Keratinocyte (primary cell): ENCODE data around the gene CHSY1. TPM values are rescaled to one million over a fixed set of nuclear protein-coding genes. Genes with fewer than 3 reads are reported as not detected.

Experiments
- DNase-seq: peaks from one replicate; pipeline ENCODE4 v3.0.0-alpha.2; 2011; ENCODE audit warnings: low read depth, missing footprints, low spot score
- FAIRE-seq: peaks from 2 replicates; lab custom pipeline; 2011; peaks lifted over from hg19 to GRCh38; lab: Jason Lieb, UNC
- H2AFZ ChIP-seq: 2 replicates; pipeline ENCODE4 v1.6.0; 2012; ENCODE audit warnings: low read length, control low read depth, inconsistent platforms; ENCODE audit not compliant: control insufficient read depth
- H3K27ac ChIP-seq: 2 replicates; pipeline ENCODE4 v1.5.1; 2011; ENCODE audit warnings: low read length; ENCODE audit not compliant: control insufficient read depth, insufficient read depth
- H3K27me3 ChIP-seq: 3 replicates; pipeline ENCODE4 v1.6.0; 2011; ENCODE audit warnings: low read length; ENCODE audit not compliant: control insufficient read depth, insufficient read depth; ENCODE audit errors: extremely low read depth
- H3K36me3 ChIP-seq, 2 experiments: 2 replicates in 1 of 2; 3 replicates in 1 of 2; pipeline ENCODE4 v1.5.1; 2011; ENCODE audit warnings: low read length in 2 of 2, mild to moderate bottlenecking in 1 of 2; ENCODE audit not compliant: control insufficient read depth in 2 of 2, insufficient read depth in 2 of 2; ENCODE audit errors: extremely low read depth in 1 of 2
- H3K4me1 ChIP-seq: 3 replicates; pipeline ENCODE4 v1.5.1; 2011; ENCODE audit warnings: low read length; ENCODE audit not compliant: control insufficient read depth, insufficient read depth; ENCODE audit errors: extremely low read depth
- H3K4me2 ChIP-seq: 3 replicates; pipeline ENCODE4 v1.6.0; 2011; ENCODE audit warnings: low read depth, low read length; ENCODE audit not compliant: control insufficient read depth, insufficient read depth; ENCODE audit errors: extremely low read depth
- H3K4me3 ChIP-seq, 3 experiments: fragments of 200-600 bp in 1 of 3; sonication (generic) in 1 of 3; 2 replicates in 2 of 3; 3 replicates in 1 of 3; pipeline ENCODE4 v1.5.1; 2011 to 2016; ENCODE audit warnings: low read length in 3 of 3, mild to moderate bottlenecking in 3 of 3, control low read depth in 2 of 3, inconsistent platforms in 1 of 3, low read depth in 1 of 3, mixed read lengths in 1 of 3, mixed run types in 1 of 3, moderate library complexity in 1 of 3; ENCODE audit not compliant: control insufficient read depth in 2 of 3, insufficient read depth in 2 of 3; ENCODE audit errors: extremely low read depth in 1 of 3
- H3K79me2 ChIP-seq: 2 replicates; pipeline ENCODE4 v1.6.0; 2012; ENCODE audit warnings: low read length; ENCODE audit not compliant: control insufficient read depth, insufficient read depth
- H3K9ac ChIP-seq: 3 replicates; pipeline ENCODE4 v1.6.0; 2011; ENCODE audit warnings: low read length; ENCODE audit not compliant: control insufficient read depth, insufficient read depth; ENCODE audit errors: extremely low read depth
- H3K9me1 ChIP-seq: 3 replicates; pipeline ENCODE4 v1.6.0; 2011; ENCODE audit warnings: low read length; ENCODE audit not compliant: control insufficient read depth, insufficient read depth; ENCODE audit errors: extremely low read depth
- H3K9me3 ChIP-seq: 2 replicates; pipeline ENCODE4 v1.5.1; 2012; ENCODE audit warnings: low read depth, low read length; ENCODE audit not compliant: control insufficient read depth
- H4K20me1 ChIP-seq: 3 replicates; pipeline ENCODE4 v1.6.0; 2011; ENCODE audit warnings: low read length; ENCODE audit not compliant: control insufficient read depth, insufficient read depth; ENCODE audit errors: extremely low read depth
- CTCF ChIP-seq, 3 experiments: IDR thresholded peaks in 1 of 3; conservative IDR thresholded peaks in 1 of 3; optimal IDR thresholded peaks in 1 of 3; 2 replicates in 2 of 3; 3 replicates in 1 of 3; pipeline versions ENCODE3 to v1.5.1; 2011; ENCODE audit warnings: low read length in 3 of 3, mild to moderate bottlenecking in 3 of 3, moderate library complexity in 2 of 3, control low read depth in 1 of 3, inconsistent platforms in 1 of 3; ENCODE audit not compliant: insufficient read depth in 2 of 3; ENCODE audit errors: extremely low read depth in 1 of 3
- EZH2 ChIP-seq: IDR thresholded peaks from one replicate; pipeline ENCODE4 v1.6.1; 2012; ENCODE audit warnings: inconsistent platforms, mild to moderate bottlenecking, low read length, moderate library complexity
- dilution Hi-C: fragments of 300-500 bp; cut with MboI; formaldehyde crosslinking; loops from one replicate; pipeline ENCODE4 v1.7.0; 2020; ENCODE audit warnings: low sequenced_read_pairs; ENCODE audit not compliant: extremely low pct_ligation_motif_present
- polyA plus RNA-seq, 5 experiments: library from polyadenylated mRNA; depleted of rRNA in 3 of 5; stranded (reverse) in 3 of 5; stranded (forward) in 1 of 5; unstranded in 1 of 5; fragments of >200 nt; gene quantifications; 1 replicate in 1 of 5; 2 replicates in 3 of 5; 3 replicates in 1 of 5; pipeline versions ENCODE4 v1.2.1 to v1.2.3, GENCODE V29; 2011 to 2012; ENCODE audit warnings: missing spikeins in 2 of 5, low read depth in 1 of 5, low replicate concordance in 1 of 5

The CHSY1 gene
- polyA plus RNA-seq, 1 donor (not counting 4 experiments of a cell fraction or from before 2014, with no cell fraction given): 27.0 TPM

GRCh38 chr15:101176625-101177024, 75.2 kb downstream of the CHSY1 start:
- no peaks in the 10 kb centered on the region for H4K20me1 ChIP-seq
- H3K27ac ChIP-seq: peak overlapping the region; percentile 18
- no peaks in the 10 kb centered on the region for H3K9me1 ChIP-seq
- TF ChIP-seq EZH2: no peak
- TF ChIP-seq CTCF (optimal IDR thresholded peaks at IDR 0.05 in 1 of 3, IDR thresholded peaks at IDR 0.05 in 1 of 3, conservative IDR thresholded peaks at IDR 0.05 in 1 of 3; ENCODE audit: extremely low read depth in 1 of 3, insufficient read depth in 2 of 3, low read length in 3 of 3): no peak
- H3K79me2 ChIP-seq: peaks cover 19% of the 10 kb centered on the region
- H3K4me1 ChIP-seq: peaks cover 75% of the 10 kb centered on the region
- no peaks in the 10 kb centered on the region for H3K27me3 ChIP-seq
- DNase-seq (no peak), FAIRE-seq (no peak)
- no peak overlapping the region for H2AFZ ChIP-seq
- no peak overlapping the region for H3K4me3 ChIP-seq
- no peak overlapping the region for H3K4me2 ChIP-seq
- H3K36me3 ChIP-seq: peaks cover 3 to 12% of the 10 kb centered on the region in 2 experiments
- H3K9me3 ChIP-seq: no peaks in the 10 kb centered on the region
- no peak overlapping the region for H3K9ac ChIP-seq
- dilution Hi-C loops: no loop called here

GRCh38 chr15:101175401-101175800, 76.4 kb downstream of the CHSY1 start:
- Histone ChIP-seq H3K9ac (no peak overlapping the region), H3K27me3 (no peaks in the 10 kb centered on the region), H4K20me1 (no peaks in the 10 kb centered on the region), H3K4me1 (peaks cover 87% of the 10 kb centered on the region), H3K9me1 (no peaks in the 10 kb centered on the region), H3K4me2 (no peak overlapping the region), H3K4me3 (no peak overlapping the region), H3K79me2 (peaks cover 8% of the 10 kb centered on the region), H3K9me3 (no peaks in the 10 kb centered on the region), H3K27ac (no peak overlapping the region), H2AFZ (no peak overlapping the region), H3K36me3 (peaks cover 3 to 7% of the 10 kb centered on the region in 2 experiments)
- FAIRE-seq (no peak), DNase-seq (no peak)
- dilution Hi-C loops: no loop called here
- TF ChIP-seq CTCF (optimal IDR thresholded peaks at IDR 0.05 in 1 of 3, IDR thresholded peaks at IDR 0.05 in 1 of 3, conservative IDR thresholded peaks at IDR 0.05 in 1 of 3; ENCODE audit: extremely low read depth in 1 of 3, insufficient read depth in 2 of 3, low read length in 3 of 3) (no peak), EZH2 (no peak)
